Chondrocyte (in vitro differentiated cells): Measurements from ENCODE around the gene FAM180A. TPM values are rescaled to one million over a fixed set of nuclear protein-coding genes. Genes with fewer than 3 reads are reported as not detected.
A peak's percentile ranks its signal among the peaks of the same experiment; 100 is the strongest.
"Not testable (repeated sequence)": the region's sequence is repeated elsewhere in the genome, so short reads cannot be mapped to it uniquely, and the experiment has no call there.

Source experiments
- DNase-seq: peaks from one replicate; pipeline ENCODE4 v3.0.0; 2021; ENCODE audit warnings: mixed read lengths, low spot score
- H3K27ac Mint-ChIP-seq: one replicate; pipeline ENCODE4 v1.8.0; 2021; ENCODE audit warnings: mild to moderate bottlenecking, moderate library complexity, mixed read lengths; ENCODE audit not compliant: unreplicated experiment
- H3K27me3 Mint-ChIP-seq: 2 replicates; pipeline ENCODE4 v1.8.0; 2021; ENCODE audit warnings: low read depth, mixed read lengths
- H3K36me3 Mint-ChIP-seq: 2 replicates; pipeline ENCODE4 v1.8.0; 2021; ENCODE audit warnings: low read depth, mixed read lengths
- H3K4me1 Mint-ChIP-seq: 2 replicates; pipeline ENCODE4 v1.8.0; 2021; ENCODE audit warnings: low read depth, mild to moderate bottlenecking, mixed read lengths
- H3K4me3 Mint-ChIP-seq: one replicate; pipeline ENCODE4 v1.8.0; 2021; ENCODE audit warnings: mild to moderate bottlenecking, moderate library complexity, mixed read lengths; ENCODE audit not compliant: unreplicated experiment
- H3K9me3 Mint-ChIP-seq: 2 replicates; pipeline ENCODE4 v1.8.0; 2021; ENCODE audit warnings: low read depth, mixed read lengths
- total RNA-seq: library from RNA; stranded (reverse); gene quantifications from 3 replicates; pipeline ENCODE4 v1.2.1, GENCODE V29; 2021
- TF ChIP-seq, protein P1 (sequence below): fragments of 200-600 bp; sonication (generic); IDR thresholded peaks from 2 replicates; pipeline ENCODE4 v1.5.0; 2021; ENCODE audit warnings: antibody characterized with exemption, mild to moderate bottlenecking, moderate library complexity

Gene FAM180A
- total RNA-seq, 1 donor from 2014 or later = 0.27 TPM

- no peak for DNase-seq
- no peak overlapping the region for H3K27ac Mint-ChIP-seq
- H3K27me3 Mint-ChIP-seq = no peaks in the 10 kb centered on the region
- no peaks in the 10 kb centered on the region for H3K36me3 Mint-ChIP-seq
- no peaks in the 10 kb centered on the region for H3K9me3 Mint-ChIP-seq
- no peaks in the 10 kb centered on the region for H3K4me1 Mint-ChIP-seq
- H3K4me3 Mint-ChIP-seq = no peak overlapping the region
- TF ChIP-seq, protein P1, sequence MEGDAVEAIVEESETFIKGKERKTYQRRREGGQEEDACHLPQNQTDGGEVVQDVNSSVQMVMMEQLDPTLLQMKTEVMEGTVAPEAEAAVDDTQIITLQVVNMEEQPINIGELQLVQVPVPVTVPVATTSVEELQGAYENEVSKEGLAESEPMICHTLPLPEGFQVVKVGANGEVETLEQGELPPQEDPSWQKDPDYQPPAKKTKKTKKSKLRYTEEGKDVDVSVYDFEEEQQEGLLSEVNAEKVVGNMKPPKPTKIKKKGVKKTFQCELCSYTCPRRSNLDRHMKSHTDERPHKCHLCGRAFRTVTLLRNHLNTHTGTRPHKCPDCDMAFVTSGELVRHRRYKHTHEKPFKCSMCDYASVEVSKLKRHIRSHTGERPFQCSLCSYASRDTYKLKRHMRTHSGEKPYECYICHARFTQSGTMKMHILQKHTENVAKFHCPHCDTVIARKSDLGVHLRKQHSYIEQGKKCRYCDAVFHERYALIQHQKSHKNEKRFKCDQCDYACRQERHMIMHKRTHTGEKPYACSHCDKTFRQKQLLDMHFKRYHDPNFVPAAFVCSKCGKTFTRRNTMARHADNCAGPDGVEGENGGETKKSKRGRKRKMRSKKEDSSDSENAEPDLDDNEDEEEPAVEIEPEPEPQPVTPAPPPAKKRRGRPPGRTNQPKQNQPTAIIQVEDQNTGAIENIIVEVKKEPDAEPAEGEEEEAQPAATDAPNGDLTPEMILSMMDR = no peak
These were observed 42.4 kb downstream of the FAM180A start for GRCh38 chr7:135706038-135706742.

- Mint-ChIP-seq H3K4me3 (no peak overlapping the region), H3K4me1 (no peaks in the 10 kb centered on the region), H3K9me3 (no peaks in the 10 kb centered on the region), H3K27ac (no peak overlapping the region), H3K27me3 (no peaks in the 10 kb centered on the region), H3K36me3 (no peaks in the 10 kb centered on the region)
- TF ChIP-seq, protein P1 = no peak
- DNase-seq = no peak
These were observed 43.9 kb downstream of the FAM180A start for GRCh38 chr7:135704698-135705097.

- H3K4me3 Mint-ChIP-seq = no peak overlapping the region
- H3K27ac Mint-ChIP-seq = no peak overlapping the region
- no peaks in the 10 kb centered on the region for H3K27me3 Mint-ChIP-seq
- TF ChIP-seq, protein P1 = peak; percentile 51
- H3K4me1 Mint-ChIP-seq = no peaks in the 10 kb centered on the region
- H3K9me3 Mint-ChIP-seq = no peaks in the 10 kb centered on the region
- H3K36me3 Mint-ChIP-seq = peaks cover 2% of the 10 kb centered on the region
- DNase-seq = no peak
These were observed 44.5 kb downstream of the FAM180A start for GRCh38 chr7:135704074-135704473.

DNA sequence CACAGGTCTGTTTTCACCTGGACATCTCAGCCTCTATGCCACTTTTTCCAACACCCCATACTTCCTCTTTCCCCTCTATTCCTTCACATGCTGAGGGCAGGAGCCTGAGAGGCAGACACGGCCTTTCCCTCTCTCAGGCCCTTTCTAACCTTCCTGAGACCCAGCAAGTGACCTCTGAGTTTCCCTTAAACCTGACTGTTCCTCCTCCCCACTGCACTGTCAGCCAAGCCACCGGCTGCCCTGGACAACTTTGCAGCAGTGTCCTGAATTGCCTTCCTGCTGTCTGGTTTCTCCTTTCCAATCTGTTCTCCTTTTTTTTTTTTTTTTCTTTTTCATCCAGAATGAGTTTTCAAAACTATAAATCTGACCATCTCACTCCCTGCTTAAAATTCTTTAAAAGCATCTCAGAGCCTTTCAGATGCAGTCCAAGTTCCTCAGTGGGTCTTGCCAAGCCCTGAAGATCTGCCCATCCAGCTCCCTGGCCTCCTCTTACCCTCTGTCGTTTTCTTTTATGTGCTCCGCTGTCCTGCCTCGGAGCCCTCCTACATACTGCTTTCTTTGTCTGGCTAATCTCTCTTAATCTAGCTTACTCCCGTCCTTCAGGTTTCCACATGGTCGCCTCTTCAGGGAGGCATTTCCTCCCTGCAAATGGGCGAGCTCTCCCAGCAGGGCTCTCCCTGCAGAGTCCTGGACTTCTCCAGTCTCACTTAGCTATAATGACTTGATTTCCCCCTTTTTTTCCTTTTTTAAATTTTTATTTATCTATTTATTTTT lies 51.1 kb downstream of the FAM180A start:
- Mint-ChIP-seq H3K27ac (no peak overlapping the region), H3K4me1 (no peaks in the 10 kb centered on the region), H3K9me3 (no peaks in the 10 kb centered on the region), H3K36me3 (peaks cover 9% of the 10 kb centered on the region), H3K4me3 (no peak overlapping the region), H3K27me3 (no peaks in the 10 kb centered on the region)
- DNase-seq = no peak
- TF ChIP-seq, protein P1 = no peak

DNA sequence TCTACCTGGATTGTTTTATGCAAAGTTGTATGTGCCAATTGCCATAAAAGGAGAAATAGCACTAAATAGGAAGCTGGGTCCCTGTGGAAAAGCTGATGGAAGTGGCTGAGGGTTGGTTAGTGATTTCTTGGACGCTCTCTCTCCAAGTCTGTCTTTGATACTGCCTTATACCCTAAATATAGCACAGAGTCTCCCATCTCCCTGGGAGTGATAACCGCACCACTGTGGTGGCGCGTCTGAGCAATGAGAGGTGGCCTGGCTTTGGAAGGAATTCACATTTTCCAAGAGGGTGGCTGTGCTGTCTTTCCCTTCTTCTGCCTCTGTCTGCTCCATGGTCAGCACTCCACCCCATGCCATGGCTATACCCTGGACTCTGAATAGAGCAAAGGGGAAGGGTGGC lies 55.1 kb downstream of the FAM180A start:
- Mint-ChIP-seq H3K9me3 (no peaks in the 10 kb centered on the region), H3K27me3 (no peaks in the 10 kb centered on the region), H3K27ac (no peak overlapping the region), H3K4me3 (no peak overlapping the region), H3K4me1 (peaks cover 8% of the 10 kb centered on the region), H3K36me3 (peaks cover 11% of the 10 kb centered on the region)
- TF ChIP-seq, protein P1 = no peak
- no peak for DNase-seq

DNA sequence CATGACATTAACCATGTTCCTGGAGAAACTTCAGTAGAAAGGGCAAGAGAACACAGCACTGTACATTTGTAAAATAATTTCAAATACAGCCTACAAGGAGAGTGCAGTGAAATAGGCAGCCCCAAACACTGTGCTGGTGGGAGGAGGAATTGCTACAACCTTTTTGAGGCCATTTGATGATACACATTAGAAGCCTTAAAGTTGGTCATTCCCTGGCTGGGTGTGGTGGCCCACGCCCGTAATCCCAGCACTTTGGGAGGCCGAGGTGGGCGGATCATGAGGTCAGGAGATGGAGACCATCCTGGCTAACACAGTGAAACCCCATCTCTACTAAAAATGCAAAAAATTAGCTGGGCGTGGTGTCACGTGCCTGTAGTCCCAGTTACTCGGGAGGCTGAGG lies 56.0 kb downstream of the FAM180A start:
- not testable (repeated sequence) for H3K27me3 Mint-ChIP-seq, H3K4me3 Mint-ChIP-seq, H3K4me1 Mint-ChIP-seq, H3K9me3 Mint-ChIP-seq, DNase-seq, H3K27ac Mint-ChIP-seq
- H3K36me3 Mint-ChIP-seq = peaks cover 11% of the 10 kb centered on the region
